ENCODE results near the gene RPL6.
"Not testable (repeated sequence)": the region's sequence is repeated elsewhere in the genome, so short reads cannot be mapped to it uniquely, and the experiment has no call there.

The RPL6 gene

DNA sequence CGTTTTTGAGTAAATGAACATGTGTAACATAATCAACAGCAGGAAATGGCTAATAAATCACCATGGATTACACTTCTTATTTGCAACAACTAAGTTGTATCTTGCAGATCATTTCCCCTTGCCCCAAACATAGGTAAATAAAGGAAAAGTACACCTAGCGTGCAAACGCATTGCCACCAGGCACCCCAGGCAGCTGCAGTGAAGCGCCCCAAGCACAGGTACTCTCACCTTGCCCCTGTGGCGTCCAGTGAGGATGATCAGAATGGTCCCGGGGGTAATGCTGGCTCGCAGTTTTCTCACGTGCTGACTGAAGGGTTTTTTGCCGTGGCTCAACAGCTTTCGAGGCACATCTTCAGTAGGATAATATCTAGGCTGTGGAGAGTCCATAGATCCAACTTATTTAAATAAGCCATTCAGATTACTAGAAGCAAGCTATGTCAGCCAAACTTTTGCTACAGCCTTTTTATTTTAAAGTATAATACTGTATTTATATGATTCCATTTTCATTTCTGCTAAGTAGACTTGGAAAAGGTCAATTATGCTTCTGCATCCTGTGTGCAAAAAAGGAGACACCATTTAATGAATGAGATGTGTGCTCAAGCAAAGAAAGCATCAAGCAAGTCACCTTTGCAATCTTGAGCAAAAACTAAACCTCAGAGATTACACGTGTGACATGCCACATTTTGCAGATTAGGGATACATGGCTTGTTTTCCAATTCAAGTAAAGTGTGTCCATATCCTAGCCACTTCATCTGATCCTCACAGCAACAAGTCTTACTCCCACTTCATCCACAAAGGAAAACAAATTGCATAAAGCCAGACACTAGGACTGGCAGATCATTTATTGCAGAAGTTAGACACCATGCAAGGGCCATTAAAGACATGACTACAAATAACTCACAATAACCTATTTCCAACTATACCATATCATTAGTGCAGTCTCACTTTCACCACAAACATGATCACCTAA lies 2.6 kb downstream of the RPL6 start:
- no peaks in the 10 kb centered on the region for H3K27me3 ChIP-seq (ENCODE audit: control insufficient read depth, insufficient read depth, low read length)
- H3K36me3 ChIP-seq (ENCODE audit: control insufficient read depth, insufficient read depth, low read length), result no peaks in the 10 kb centered on the region
- H3K9ac ChIP-seq, result no peak overlapping the region
- no peak overlapping the region for H3K4me3 ChIP-seq (ENCODE audit: low read depth, low read length)
- TF ChIP-seq, protein P1, sequence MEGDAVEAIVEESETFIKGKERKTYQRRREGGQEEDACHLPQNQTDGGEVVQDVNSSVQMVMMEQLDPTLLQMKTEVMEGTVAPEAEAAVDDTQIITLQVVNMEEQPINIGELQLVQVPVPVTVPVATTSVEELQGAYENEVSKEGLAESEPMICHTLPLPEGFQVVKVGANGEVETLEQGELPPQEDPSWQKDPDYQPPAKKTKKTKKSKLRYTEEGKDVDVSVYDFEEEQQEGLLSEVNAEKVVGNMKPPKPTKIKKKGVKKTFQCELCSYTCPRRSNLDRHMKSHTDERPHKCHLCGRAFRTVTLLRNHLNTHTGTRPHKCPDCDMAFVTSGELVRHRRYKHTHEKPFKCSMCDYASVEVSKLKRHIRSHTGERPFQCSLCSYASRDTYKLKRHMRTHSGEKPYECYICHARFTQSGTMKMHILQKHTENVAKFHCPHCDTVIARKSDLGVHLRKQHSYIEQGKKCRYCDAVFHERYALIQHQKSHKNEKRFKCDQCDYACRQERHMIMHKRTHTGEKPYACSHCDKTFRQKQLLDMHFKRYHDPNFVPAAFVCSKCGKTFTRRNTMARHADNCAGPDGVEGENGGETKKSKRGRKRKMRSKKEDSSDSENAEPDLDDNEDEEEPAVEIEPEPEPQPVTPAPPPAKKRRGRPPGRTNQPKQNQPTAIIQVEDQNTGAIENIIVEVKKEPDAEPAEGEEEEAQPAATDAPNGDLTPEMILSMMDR (IDR thresholded peaks at IDR 0.05), result no peak
- peaks cover 3% of the 10 kb centered on the region for H3K4me1 ChIP-seq
- no peak overlapping the region for H3K27ac ChIP-seq
- no peaks in the 10 kb centered on the region for H3K79me2 ChIP-seq
- no peaks in the 10 kb centered on the region for H3K9me3 ChIP-seq (ENCODE audit: control insufficient read depth, low read length)
- no peak overlapping the region for H2AFZ ChIP-seq
- no peak overlapping the region for H3K4me2 ChIP-seq (ENCODE audit: low read length)

DNA sequence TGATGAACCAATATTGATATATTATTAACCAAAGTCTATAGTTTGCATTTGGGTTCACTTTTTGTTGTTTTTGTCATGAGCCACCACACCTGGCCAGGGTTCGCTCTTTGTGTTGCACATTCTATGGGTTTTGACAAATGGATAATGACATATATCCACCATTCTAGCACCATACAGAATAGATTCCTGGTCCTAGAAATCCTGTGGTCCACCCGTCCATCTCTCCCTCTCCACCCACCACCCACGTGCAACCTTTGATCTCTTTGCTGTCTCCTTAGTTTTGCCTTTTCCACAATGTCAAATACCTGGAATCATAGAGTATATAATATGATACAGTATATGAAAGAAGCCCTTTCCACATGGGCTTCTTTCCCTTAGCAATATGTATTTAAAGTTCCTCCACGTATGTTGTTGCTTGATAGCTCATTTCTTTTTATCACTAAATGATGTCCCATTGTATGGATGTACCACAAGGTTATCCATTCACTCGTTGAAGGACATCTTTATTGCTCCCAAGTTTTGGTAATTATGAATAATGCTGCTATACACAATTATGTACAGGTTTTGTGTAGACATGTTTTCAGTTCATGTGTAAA lies 7.4 kb downstream of the RPL6 start:
- H3K9me3 ChIP-seq (ENCODE audit: control insufficient read depth, low read length), result no peaks in the 10 kb centered on the region
- H3K27me3 ChIP-seq (ENCODE audit: control insufficient read depth, insufficient read depth, low read length), result no peaks in the 10 kb centered on the region
- H3K4me2 ChIP-seq (ENCODE audit: low read length), result no peak overlapping the region
- TF ChIP-seq, protein P1 (IDR thresholded peaks at IDR 0.05), result no peak
- no peaks in the 10 kb centered on the region for H3K4me1 ChIP-seq
- no peaks in the 10 kb centered on the region for H3K79me2 ChIP-seq
- H3K4me3 ChIP-seq (ENCODE audit: low read depth, low read length), result no peak overlapping the region
- no peak overlapping the region for H2AFZ ChIP-seq
- H3K9ac ChIP-seq, result no peak overlapping the region
- no peak overlapping the region for H3K27ac ChIP-seq
- H3K36me3 ChIP-seq (ENCODE audit: control insufficient read depth, insufficient read depth, low read length), result no peaks in the 10 kb centered on the region

DNA sequence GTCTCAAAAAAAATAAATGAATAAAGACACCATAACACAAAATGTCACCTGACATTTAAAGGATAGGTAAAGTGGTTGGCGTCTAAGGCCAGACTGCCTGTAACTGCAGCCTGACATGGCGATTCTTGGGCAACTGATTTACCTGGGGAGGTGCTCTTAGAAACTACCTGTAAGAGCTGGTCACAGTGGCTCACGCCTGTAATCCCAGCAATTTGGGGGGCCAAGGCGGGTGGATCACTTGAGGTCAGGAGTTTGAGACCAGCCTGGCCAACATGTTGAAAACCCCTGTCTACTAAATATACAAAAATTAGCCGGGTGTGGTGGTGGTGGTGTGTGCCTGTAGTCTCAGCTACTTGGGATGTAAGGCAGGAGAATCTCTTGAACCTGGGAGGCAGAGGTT lies 8.4 kb downstream of the RPL6 start:
- TF ChIP-seq, protein P1 (IDR thresholded peaks at IDR 0.05), result no peak
- Histone ChIP-seq H2AFZ (no peak overlapping the region), H3K36me3 (ENCODE audit: control insufficient read depth, insufficient read depth, low read length) (no peaks in the 10 kb centered on the region), H3K27ac (no peak overlapping the region), H3K4me1 (no peaks in the 10 kb centered on the region), H3K9ac (no peak overlapping the region), H3K4me3 (ENCODE audit: low read depth, low read length) (no peak overlapping the region), H3K9me3 (ENCODE audit: control insufficient read depth, low read length) (no peaks in the 10 kb centered on the region), H3K4me2 (ENCODE audit: low read length) (no peak overlapping the region), H3K27me3 (ENCODE audit: control insufficient read depth, insufficient read depth, low read length) (no peaks in the 10 kb centered on the region), H3K79me2 (no peaks in the 10 kb centered on the region)

DNA sequence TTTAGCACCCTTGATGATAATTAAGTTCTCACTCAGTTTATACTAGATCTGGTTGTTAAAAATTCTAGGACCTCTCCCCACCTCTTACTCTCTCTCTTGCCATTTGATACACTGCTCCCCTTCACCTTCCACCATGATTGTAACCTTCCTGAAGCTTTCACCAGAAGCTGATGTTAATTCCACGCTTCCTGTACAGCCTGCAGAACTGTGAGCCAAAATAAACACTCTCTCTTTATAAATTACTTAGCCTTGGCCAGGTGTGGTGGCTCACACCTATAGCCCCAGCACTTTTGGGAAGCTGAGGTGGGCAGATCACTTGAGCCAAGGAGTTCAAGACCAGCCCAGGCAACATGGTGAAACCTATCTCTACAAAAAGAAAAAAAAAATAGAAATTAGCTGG lies 16.1 kb downstream of the RPL6 start:
- TF ChIP-seq, protein P1 (IDR thresholded peaks at IDR 0.05), result no peak
- H3K4me1 ChIP-seq, result no peaks in the 10 kb centered on the region
- H2AFZ ChIP-seq, result no peak overlapping the region

DNA sequence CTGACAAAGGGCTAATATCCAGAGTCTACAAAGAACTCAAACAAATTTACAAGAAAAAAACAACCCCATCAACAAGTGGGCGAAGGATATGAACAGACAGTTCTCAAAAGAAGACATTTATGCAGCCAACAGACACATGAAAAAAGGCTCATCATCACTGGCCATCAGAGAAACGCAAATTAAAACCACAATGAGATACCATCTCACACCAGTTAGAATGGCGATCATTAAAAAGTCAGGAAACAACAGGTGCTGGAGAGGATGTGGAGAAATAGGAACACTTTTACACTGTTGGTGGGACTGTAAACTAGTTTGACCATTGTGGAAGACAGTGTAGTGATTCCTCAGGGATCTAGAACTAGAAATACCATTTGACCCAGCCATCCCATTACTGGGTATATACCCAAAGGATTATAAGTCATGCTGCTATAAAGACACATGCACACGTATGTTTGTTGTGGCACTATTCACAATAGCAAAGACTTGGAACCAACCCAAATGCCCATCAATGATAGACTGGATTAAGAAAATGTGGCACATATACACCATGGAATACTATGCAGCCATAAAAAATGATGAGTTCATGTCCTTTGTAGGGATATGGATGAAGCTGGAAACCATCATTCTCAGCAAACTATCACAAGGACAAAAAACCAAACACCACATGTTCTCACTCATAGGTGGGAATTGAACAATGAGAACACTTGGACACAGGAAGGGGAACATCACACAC lies 19.3 kb downstream of the RPL6 start:
- H3K4me2 ChIP-seq (ENCODE audit: low read length); H3K9me3 ChIP-seq (ENCODE audit: control insufficient read depth, low read length); H3K4me3 ChIP-seq (ENCODE audit: low read depth, low read length); H3K27ac ChIP-seq; H3K27me3 ChIP-seq (ENCODE audit: control insufficient read depth, insufficient read depth, low read length); H2AFZ ChIP-seq; H3K4me1 ChIP-seq; H3K36me3 ChIP-seq (ENCODE audit: control insufficient read depth, insufficient read depth, low read length); H3K9ac ChIP-seq; H3K79me2 ChIP-seq: not testable (repeated sequence)

More for the DNA sequence above, 16.1 kb downstream of the RPL6 start:
- Histone ChIP-seq H3K9me3 (ENCODE audit: control insufficient read depth, low read length) (no peaks in the 10 kb centered on the region), H3K27ac (no peak overlapping the region), H3K9ac (no peak overlapping the region), H3K79me2 (no peaks in the 10 kb centered on the region), H3K36me3 (ENCODE audit: control insufficient read depth, insufficient read depth, low read length) (no peaks in the 10 kb centered on the region), H3K27me3 (ENCODE audit: control insufficient read depth, insufficient read depth, low read length) (no peaks in the 10 kb centered on the region), H3K4me2 (ENCODE audit: low read length) (no peak overlapping the region), H3K4me3 (ENCODE audit: low read depth, low read length) (no peak overlapping the region)
